ENCODE results near the gene LAMC3.

DNA sequence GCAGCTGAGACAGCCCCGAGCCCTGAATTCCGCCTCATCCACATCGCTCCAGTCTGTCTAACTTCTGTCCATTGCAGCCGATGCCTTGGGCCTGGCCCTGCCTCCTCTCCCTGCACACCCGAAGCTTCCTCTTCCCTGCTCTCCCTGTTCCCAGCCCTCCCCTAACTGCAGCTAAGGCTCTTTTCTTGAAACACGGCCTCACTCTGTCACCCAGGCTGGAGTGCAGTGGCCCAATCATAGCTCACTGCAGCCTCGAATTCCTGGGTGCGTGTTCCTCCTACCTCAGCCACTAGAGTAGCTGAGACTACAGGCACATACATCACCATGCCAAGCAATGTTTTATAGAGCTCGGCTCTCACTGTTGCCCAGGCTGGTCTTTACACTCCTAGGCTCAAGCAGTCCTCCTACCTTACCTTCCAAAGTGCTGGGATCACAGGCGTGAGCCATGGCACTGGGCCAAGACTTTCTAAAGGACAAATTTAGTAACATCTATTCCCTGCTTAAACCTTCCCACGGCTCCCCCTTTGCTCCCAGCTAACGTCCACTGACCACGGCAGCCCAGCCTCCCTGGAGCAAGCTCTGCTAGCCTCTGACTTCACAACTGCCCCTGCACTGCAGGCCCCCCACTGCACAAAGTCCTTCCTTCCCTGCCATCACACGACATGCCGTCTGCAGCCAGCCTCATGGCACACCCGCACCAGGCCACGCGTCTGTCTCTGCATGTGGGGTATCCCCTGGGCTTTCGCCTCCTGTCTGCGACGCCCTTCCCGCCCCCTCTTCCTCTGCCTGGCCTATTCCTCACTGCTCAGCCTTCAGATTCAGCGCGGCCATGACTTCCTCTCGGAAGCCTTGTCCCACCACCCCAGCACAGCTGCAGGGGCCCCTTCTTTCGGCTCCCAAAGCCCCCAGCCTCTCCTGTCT lies 28.6 kb downstream of the LAMC3 start:
- TF ChIP-seq CTCF (IDR thresholded peaks at IDR 0.05) (no peak), POLR2AphosphoS5 (IDR thresholded peaks at IDR 0.05) (no peak), EP300 (IDR thresholded peaks at IDR 0.05) (no peak)

All from stomach (tissue), 4 donors.